Pancreas (tissue), 10 donors: ENCODE measurements around the gene CPN1. TPM values are rescaled to one million over a fixed set of nuclear protein-coding genes. Genes with fewer than 3 reads are reported as not detected.
"Not testable (repeated sequence)": the region's sequence is repeated elsewhere in the genome, so short reads cannot be mapped to it uniquely, and the experiment has no call there.

ENCODE experiments used
- ATAC-seq, 4 donors: fragments of 200-7000 bp; cut with Tn5 transposase; one replicate each; pipeline versions ENCODE4 v1.8.0 to v1.9.1; 2020; ENCODE audit warnings: mild to moderate bottlenecking in 4 of 4, moderate library complexity in 4 of 4
- DNase-seq, 6 donors: peaks; one replicate each; pipeline ENCODE4 v3.0.0-alpha.2; 2020
- FAIRE-seq: peaks from 2 replicates; lab custom pipeline; 2012; peaks lifted over from hg19 to GRCh38; lab: Jason Lieb, UNC
- H3K27ac ChIP-seq, 4 donors: fragments of 200-600 bp; sonication (generic); 1 replicate in 3 of 4; 2 replicates in 1 of 4; pipeline versions ENCODE4 v1.5.0 to v1.8.0; 2020
- H3K27me3 ChIP-seq, 4 donors: fragments of 200-600 bp; one replicate each; pipeline ENCODE4 v1.8.0; 2021
- H3K36me3 ChIP-seq, 3 donors: fragments of 200-600 bp; sonication (generic) in 1 of 3; one replicate each; pipeline versions ENCODE4 v1.5.0 to v1.8.0; 2020 to 2021
- H3K4me1 ChIP-seq, 3 donors: fragments of 200-600 bp; one replicate each; pipeline ENCODE4 v1.8.0; 2021
- H3K4me3 ChIP-seq, 4 donors: fragments of 200-600 bp; sonication (generic) in 2 of 4; one replicate each; pipeline versions ENCODE4 v1.5.0 to v1.8.0; 2020 to 2021
- H3K9me3 ChIP-seq, 4 donors: fragments of 200-600 bp; one replicate each; pipeline ENCODE4 v1.8.0; 2021
- CTCF ChIP-seq, 4 donors: fragments of 200-600 bp; sonication (generic) in 3 of 4; IDR thresholded peaks; one replicate each; pipeline versions ENCODE4 v1.5.0 to v1.8.0; 2021; ENCODE audit warnings: antibody characterized with exemption in 4 of 4
- WGBS, 2 donors: extraction: QIAGEN DNeasy Blood & Tissue Kit; methylation state at CpG; one replicate each; pipeline ENCODE4 v1.1.7; 2013; 5-methylcytosine and 5-hydroxymethylcytosine counted together
- intact Hi-C, 3 donors: fragments of 100-400 bp; cut with DNase I; formaldehyde crosslinking; loops; one replicate each; pipeline versions ENCODE4 v1.11.1 to v1.14.2; 2022
- polyA plus RNA-seq, 2 donors: library from polyadenylated mRNA; stranded (reverse); fragments of 200-250 nt; gene quantifications; one replicate each; pipeline ENCODE4 v1.2.3, GENCODE V29; 2013
- total RNA-seq, 6 donors: library from RNA; stranded (reverse); fragmentation: NEBNext Ultra II Directional in 4 of 6; extraction: Animal tissue kit (Norgen Biotek cat#: 25700) in 4 of 6; gene quantifications; one replicate each; pipeline versions ENCODE4 v1.2.1 to v1.2.4, GENCODE V29; 2021 to 2023
- donor health status: healthy with polysubstance abuse.
- donor health status: DM: no; HTN: no; CAD: no; lungs with moderate emphysema.
- donor health status: DM: no; HTN: no; CAD: no.
- donor health status: control.
- donor health status: control.
- donor health status: Bipolar disorder and iron deficiency.
- donor health status: DM: yes; HTN: yes; CAD: no.
- donor health status: DM: no; HTN: no; CAD: no.
- donor health status: DM: no; HTN: no; CAD: no.
- donor health status: DM: yes; HTN: yes; CAD: no.

The CPN1 gene
- total and polyA plus RNA-seq, 8 donors: 0.17 TPM; not detected in 7

GRCh38 chr10:100101192-100102076 lies 19.8 kb upstream of the CPN1 start:
- no peaks in the 10 kb centered on the region for H3K9me3 ChIP-seq
- intact Hi-C loops: no loop called here
- H3K27me3 ChIP-seq: no peaks in the 10 kb centered on the region
- ATAC-seq (peak in 1 of 4 donors; percentile 52), DNase-seq (no peak), FAIRE-seq (no peak)
- TF ChIP-seq CTCF (IDR thresholded peaks at IDR 0.05): no peak
- H3K27ac ChIP-seq: no peak overlapping the region
- H3K4me1 ChIP-seq: no peaks in the 10 kb centered on the region
- WGBS, 2 donors: 26 to 33% methylated on average over 6 of the region's 6 CpGs
- H3K4me3 ChIP-seq: no peak overlapping the region
- no peaks in the 10 kb centered on the region for H3K36me3 ChIP-seq

- no peak for TF ChIP-seq CTCF (IDR thresholded peaks at IDR 0.05)
- ATAC-seq (no peak), DNase-seq (no peak), FAIRE-seq (no peak)
- intact Hi-C loops: no loop called here
- Histone ChIP-seq H3K27me3 (no peaks in the 10 kb centered on the region), H3K36me3 (no peaks in the 10 kb centered on the region), H3K4me3 (no peak overlapping the region), H3K4me1 (no peaks in the 10 kb centered on the region), H3K9me3 (no peaks in the 10 kb centered on the region), H3K27ac (no peak overlapping the region)
- 43 to 46% methylated on average over 6 of the region's 6 CpGs for WGBS, 2 donors
Observed at GRCh38 chr10:100100651-100101184, 19.0 kb upstream of the CPN1 start.

GRCh38 chr10:100089241-100089640 lies 7.6 kb upstream of the CPN1 start:
- H3K36me3 ChIP-seq: no peaks in the 10 kb centered on the region
- H3K4me1 ChIP-seq: no peaks in the 10 kb centered on the region
- WGBS, 2 donors: 61 to 73% methylated on average over 6 of the region's 6 CpGs
- DNase-seq: no peak
- H3K9me3 ChIP-seq: no peaks in the 10 kb centered on the region
- no peak for ATAC-seq
- H3K27me3 ChIP-seq: no peaks in the 10 kb centered on the region
- H3K27ac ChIP-seq: no peak overlapping the region
- intact Hi-C loops: no loop called here
- no peak for TF ChIP-seq CTCF (IDR thresholded peaks at IDR 0.05)
- no peak for FAIRE-seq
- H3K4me3 ChIP-seq: no peak overlapping the region

- H3K4me1 ChIP-seq, intact Hi-C loops, H3K36me3 ChIP-seq, ATAC-seq, H3K9me3 ChIP-seq, H3K27me3 ChIP-seq, H3K4me3 ChIP-seq, FAIRE-seq, DNase-seq, H3K27ac ChIP-seq: not testable (repeated sequence)
- WGBS, 2 donors: 58 to 66% methylated on average over 5 of the region's 5 CpGs
Observed at GRCh38 chr10:100086708-100087107, 5.0 kb upstream of the CPN1 start.

- TF ChIP-seq CTCF (IDR thresholded peaks at IDR 0.05): no peak
- ATAC-seq: no peak
- Histone ChIP-seq H3K36me3 (no peaks in the 10 kb centered on the region), H3K4me3 (no peak overlapping the region), H3K9me3 (no peaks in the 10 kb centered on the region), H3K4me1 (no peaks in the 10 kb centered on the region), H3K27me3 (no peaks in the 10 kb centered on the region), H3K27ac (no peak overlapping the region)
- FAIRE-seq: no peak
- DNase-seq: no peak
- WGBS, 2 donors: 41 to 42% methylated on average over 2 of the region's 2 CpGs
- intact Hi-C loops: no loop called here
Observed at GRCh38 chr10:100085596-100085995, 3.9 kb upstream of the CPN1 start.
